Mesendoderm (in vitro differentiated cells): ENCODE measurements around the gene C11orf24.
"Not testable (repeated sequence)": the region's sequence is repeated elsewhere in the genome, so short reads cannot be mapped to it uniquely, and the experiment has no call there.

Source experiments
- DNase-seq: peaks from one replicate; pipeline ENCODE4 v3.0.0; 2013
- H2AK5ac ChIP-seq: 2 replicates; pipeline ENCODE4 v1.6.1; 2013; ENCODE audit warnings: low read length, inconsistent platforms
- H2BK120ac ChIP-seq: 2 replicates; pipeline ENCODE4 v1.6.1; 2013; ENCODE audit warnings: low read depth, mild to moderate bottlenecking, low read length, moderate library complexity, mixed read lengths
- H2BK15ac ChIP-seq: replicated peaks from 2 replicates; pipeline ENCODE4 v1.6.1; 2013; ENCODE audit warnings: low read depth, mild to moderate bottlenecking, moderate library complexity
- H2BK5ac ChIP-seq: 2 replicates; pipeline ENCODE4 v1.6.1; 2013; ENCODE audit warnings: low read length, inconsistent platforms
- H3K18ac ChIP-seq: 2 replicates; pipeline ENCODE4 v1.6.1; 2013; ENCODE audit warnings: mild to moderate bottlenecking, low read length, mixed read lengths
- H3K23ac ChIP-seq: one replicate; pipeline ENCODE4 v1.6.1; 2013; ENCODE audit warnings: low read length
- H3K27ac ChIP-seq: 2 replicates; pipeline ENCODE4 v1.5.1; 2013; ENCODE audit warnings: low read depth, mild to moderate bottlenecking, inconsistent platforms, low read length, moderate library complexity
- H3K27me3 ChIP-seq: 2 replicates; pipeline ENCODE4 v1.6.1; 2013; ENCODE audit warnings: low read length, control low read depth, mild to moderate bottlenecking, inconsistent platforms; ENCODE audit not compliant: insufficient read depth, poor library complexity
- H3K36me3 ChIP-seq: 2 replicates; pipeline ENCODE4 v1.6.1; 2013; ENCODE audit warnings: low read length, inconsistent platforms; ENCODE audit not compliant: control insufficient read depth, insufficient read depth
- H3K4ac ChIP-seq: one replicate; pipeline ENCODE4 v1.6.1; 2013; ENCODE audit warnings: low read depth, mild to moderate bottlenecking, low read length, moderate library complexity
- H3K4me1 ChIP-seq: 2 replicates; pipeline ENCODE4 v1.6.1; 2013; ENCODE audit warnings: low read depth, low read length, inconsistent platforms; ENCODE audit not compliant: control insufficient read depth
- H3K4me2 ChIP-seq: 2 replicates; pipeline ENCODE4 v1.6.1; 2013; ENCODE audit warnings: low read length
- H3K4me3 ChIP-seq: 2 replicates; pipeline ENCODE4 v1.5.1; 2013; ENCODE audit warnings: mild to moderate bottlenecking, low read length
- H3K56ac ChIP-seq: one replicate; pipeline ENCODE4 v1.6.1; 2013; ENCODE audit warnings: low read length
- H3K79me1 ChIP-seq: 2 replicates; pipeline ENCODE4 v1.6.1; 2013; ENCODE audit warnings: low read length, inconsistent platforms
- H3K79me2 ChIP-seq: 2 replicates; pipeline ENCODE4 v1.6.1; 2013; ENCODE audit warnings: mild to moderate bottlenecking, low read length; ENCODE audit not compliant: control insufficient read depth, insufficient read depth
- H3K9ac ChIP-seq: 2 replicates; pipeline ENCODE4 v1.6.1; 2013; ENCODE audit warnings: low read length, inconsistent platforms
- H4K5ac ChIP-seq: one replicate; pipeline ENCODE4 v1.6.1; 2013; ENCODE audit warnings: low read length
- H4K8ac ChIP-seq: one replicate; pipeline ENCODE4 v1.6.1; 2013; ENCODE audit warnings: low read depth, mild to moderate bottlenecking, control low read depth, low read length, moderate library complexity
- WGBS: extraction: QIAGEN DNeasy Blood & Tissue Kit; methylation state at CpG from one replicate; pipeline ENCODE4 v1.1.7; 2013; ENCODE audit warnings: low lambda C conversion rate, missing lambda C conversion rate; ENCODE audit not compliant: insufficient coverage; ENCODE audit errors: extremely low coverage; 5-methylcytosine and 5-hydroxymethylcytosine counted together

Gene C11orf24

GRCh38 chr11:68254421-68254820, 17.4 kb downstream of the C11orf24 start:
- H3K18ac ChIP-seq = no peak overlapping the region
- H2BK5ac ChIP-seq = no peak overlapping the region
- H3K4me2 ChIP-seq = no peak overlapping the region
- no peak overlapping the region for H2BK15ac ChIP-seq
- no peak for DNase-seq
- no CpG with 5 or more reads among the region's 14 CpGs for WGBS
- no peaks in the 10 kb centered on the region for H3K79me1 ChIP-seq
- no peak overlapping the region for H2BK120ac ChIP-seq
- no peak overlapping the region for H3K27ac ChIP-seq
- no peaks in the 10 kb centered on the region for H3K4me1 ChIP-seq
- H4K8ac ChIP-seq = no peak overlapping the region
- H3K23ac ChIP-seq = no peak overlapping the region
- no peak overlapping the region for H3K4me3 ChIP-seq
- no peaks in the 10 kb centered on the region for H3K79me2 ChIP-seq
- H3K9ac ChIP-seq = no peak overlapping the region
- no peak overlapping the region for H4K5ac ChIP-seq
- H3K56ac ChIP-seq = no peak overlapping the region
- no peaks in the 10 kb centered on the region for H3K36me3 ChIP-seq
- H2AK5ac ChIP-seq = no peak overlapping the region
- H3K27me3 ChIP-seq = no peaks in the 10 kb centered on the region
- H3K4ac ChIP-seq = no peak overlapping the region

GRCh38 chr11:68251765-68252164, 20.0 kb downstream of the C11orf24 start:
- H2BK15ac ChIP-seq = no peak overlapping the region
- no peak overlapping the region for H4K8ac ChIP-seq
- H2AK5ac ChIP-seq = no peak overlapping the region
- no peaks in the 10 kb centered on the region for H3K79me2 ChIP-seq
- H3K4me2 ChIP-seq = no peak overlapping the region
- H3K27me3 ChIP-seq = no peaks in the 10 kb centered on the region
- H3K4me3 ChIP-seq = no peak overlapping the region
- H3K27ac ChIP-seq = no peak overlapping the region
- H3K18ac ChIP-seq = no peak overlapping the region
- H3K56ac ChIP-seq = no peak overlapping the region
- no peak overlapping the region for H3K9ac ChIP-seq
- no peak overlapping the region for H3K23ac ChIP-seq
- H3K79me1 ChIP-seq = no peaks in the 10 kb centered on the region
- H4K5ac ChIP-seq = no peak overlapping the region
- no peak for DNase-seq
- H3K36me3 ChIP-seq = no peaks in the 10 kb centered on the region
- H3K4me1 ChIP-seq = no peaks in the 10 kb centered on the region
- H2BK120ac ChIP-seq = no peak overlapping the region
- no peak overlapping the region for H2BK5ac ChIP-seq
- WGBS = no CpG with 5 or more reads among the region's 3 CpGs
- no peak overlapping the region for H3K4ac ChIP-seq

- H3K9ac ChIP-seq, H2BK120ac ChIP-seq, H3K4me2 ChIP-seq, H3K56ac ChIP-seq, H3K79me2 ChIP-seq, H3K4me3 ChIP-seq, H2AK5ac ChIP-seq, H3K4me1 ChIP-seq, H3K36me3 ChIP-seq, H2BK5ac ChIP-seq, H3K4ac ChIP-seq, H3K23ac ChIP-seq, H3K27me3 ChIP-seq, H3K18ac ChIP-seq, H4K8ac ChIP-seq, H4K5ac ChIP-seq, H3K79me1 ChIP-seq, H3K27ac ChIP-seq, H2BK15ac ChIP-seq: not testable (repeated sequence)
- no CpG with 5 or more reads among the region's 5 CpGs for WGBS
- peak; percentile 16 for DNase-seq
Measured at GRCh38 chr11:68244912-68245311, 26.9 kb downstream of the C11orf24 start.

GRCh38 chr11:68243847-68244246, 27.9 kb downstream of the C11orf24 start:
- H2BK15ac ChIP-seq, H3K4me1 ChIP-seq: not testable (repeated sequence)

GRCh38 chr11:68242616-68243015, 29.2 kb downstream of the C11orf24 start:
- no peak overlapping the region for H3K56ac ChIP-seq
- H4K8ac ChIP-seq = no peak overlapping the region
- no peak overlapping the region for H3K4me2 ChIP-seq
- no peaks in the 10 kb centered on the region for H3K79me2 ChIP-seq
- no peak overlapping the region for H2BK5ac ChIP-seq
- H3K23ac ChIP-seq = no peak overlapping the region
- DNase-seq = no peak
- no peaks in the 10 kb centered on the region for H3K4me1 ChIP-seq
- H3K9ac ChIP-seq = no peak overlapping the region
- H3K27ac ChIP-seq = no peak overlapping the region
- WGBS = no CpG with 5 or more reads among the region's 2 CpGs
- no peaks in the 10 kb centered on the region for H3K79me1 ChIP-seq
- H3K4ac ChIP-seq = no peak overlapping the region
- H2AK5ac ChIP-seq = no peak overlapping the region
- no peak overlapping the region for H3K18ac ChIP-seq
- no peaks in the 10 kb centered on the region for H3K36me3 ChIP-seq
- H3K27me3 ChIP-seq = no peaks in the 10 kb centered on the region
- H4K5ac ChIP-seq = no peak overlapping the region
- no peak overlapping the region for H2BK120ac ChIP-seq
- no peak overlapping the region for H3K4me3 ChIP-seq
- H2BK15ac ChIP-seq = no peak overlapping the region

More at GRCh38 chr11:68243847-68244246, 27.9 kb downstream of the C11orf24 start:
- H4K8ac ChIP-seq, H3K56ac ChIP-seq, H3K79me1 ChIP-seq, H3K4ac ChIP-seq, H2BK120ac ChIP-seq, H3K36me3 ChIP-seq, H3K23ac ChIP-seq, H3K18ac ChIP-seq, H4K5ac ChIP-seq, H3K79me2 ChIP-seq, H3K27me3 ChIP-seq, H3K27ac ChIP-seq, H3K4me2 ChIP-seq, H2AK5ac ChIP-seq, H3K9ac ChIP-seq, H3K4me3 ChIP-seq, DNase-seq, H2BK5ac ChIP-seq: not testable (repeated sequence)
- no CpG with 5 or more reads among the region's 1 CpG for WGBS

GRCh38 chr11:68231621-68232020, 40.2 kb downstream of the C11orf24 start:
- no CpG with 5 or more reads among the region's 7 CpGs for WGBS

More at GRCh38 chr11:68231621-68232020, 40.2 kb downstream of the C11orf24 start:
- H3K23ac ChIP-seq = no peak overlapping the region
- no peak overlapping the region for H4K8ac ChIP-seq
- H2BK15ac ChIP-seq = no peak overlapping the region
- no peaks in the 10 kb centered on the region for H3K4me1 ChIP-seq
- H4K5ac ChIP-seq = no peak overlapping the region
- H3K36me3 ChIP-seq = no peaks in the 10 kb centered on the region
- H3K4me3 ChIP-seq = no peak overlapping the region
- no peak overlapping the region for H3K4ac ChIP-seq
- no peak overlapping the region for H2BK120ac ChIP-seq
- H3K18ac ChIP-seq = no peak overlapping the region
- no peaks in the 10 kb centered on the region for H3K79me2 ChIP-seq
- H2AK5ac ChIP-seq = no peak overlapping the region
- no peak overlapping the region for H2BK5ac ChIP-seq
- no peaks in the 10 kb centered on the region for H3K27me3 ChIP-seq
- H3K79me1 ChIP-seq = no peaks in the 10 kb centered on the region
- H3K27ac ChIP-seq = no peak overlapping the region
- no peak overlapping the region for H3K56ac ChIP-seq
- H3K9ac ChIP-seq = no peak overlapping the region
- no peak for DNase-seq
- H3K4me2 ChIP-seq = no peak overlapping the region
